ENCODE data around the gene SHE.

DNA sequence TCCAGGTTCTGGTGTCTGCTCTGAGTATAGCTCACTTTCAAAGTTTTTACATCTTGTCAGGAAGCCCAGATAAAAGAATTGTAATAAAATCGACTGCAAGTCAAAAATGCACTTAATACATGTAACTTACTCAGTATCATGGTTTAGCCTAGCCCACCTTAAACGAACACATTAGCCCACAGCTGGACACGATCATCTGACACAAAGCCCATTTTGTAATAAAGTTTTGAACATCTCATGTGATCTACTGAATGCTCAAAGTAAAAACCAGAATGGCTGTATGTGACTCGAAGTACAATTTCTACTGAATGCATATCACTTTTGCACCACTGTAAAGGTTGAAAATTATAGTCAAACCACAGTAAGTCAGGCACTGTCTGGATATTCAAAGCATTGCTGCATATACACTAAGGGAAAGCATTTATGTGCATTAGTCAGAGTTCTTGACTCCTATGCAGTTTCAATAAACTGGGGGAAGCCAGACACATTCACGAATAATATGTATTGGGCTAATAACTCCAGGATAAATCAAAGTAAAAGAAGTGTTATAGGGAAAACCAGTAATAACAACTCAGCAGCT is 12.4 kb downstream of the SHE start:
- TF ChIP-seq FOXM1 (IDR thresholded peaks at IDR 0.05; ENCODE audit: borderline replicate concordance), result no peak
- no peak for TF ChIP-seq SP1 (IDR thresholded peaks at IDR 0.05)
- no peak for TF ChIP-seq ARNT (IDR thresholded peaks at IDR 0.05)
- TF ChIP-seq BHLHE40 (IDR thresholded peaks at IDR 0.05; ENCODE audit: borderline replicate concordance), result no peak
- TF ChIP-seq TARDBP (IDR thresholded peaks at IDR 0.05), result no peak
- no peak for TF ChIP-seq ELF4 (IDR thresholded peaks at IDR 0.05)
- no peak for TF ChIP-seq NFRKB (IDR thresholded peaks at IDR 0.05)
- no peak for TF ChIP-seq HDGF (IDR thresholded peaks at IDR 0.05; ENCODE audit: borderline replicate concordance)
- TF ChIP-seq ZNF384 (IDR thresholded peaks at IDR 0.05), result no peak
- TF ChIP-seq CTBP1 (IDR thresholded peaks at IDR 0.05; ENCODE audit: borderline replicate concordance), result no peak

All from HEK293T (cell line).